Measurements from ENCODE around the gene GGN. TPM values are rescaled to one million over a fixed set of nuclear protein-coding genes. Genes with fewer than 3 reads are reported as not detected.

GGN gene
- polyA plus RNA-seq, 1 of the 3 experiments (the other 2 are of a cell fraction), result 0.48 TPM

GRCh38 chr19:38360351-38360750 is 27.5 kb downstream of the GGN start:
- Histone ChIP-seq H3K4me2 (no peak overlapping the region), H3K4me3 (ENCODE audit: low read depth in 2 of 2, low read length in 1 of 2) (no peak overlapping the region), H3K27me3 (ENCODE audit: insufficient read depth) (peaks cover 41% of the 10 kb centered on the region), H3K9ac (no peak overlapping the region), H4K20me1 (ENCODE audit: insufficient read depth) (no peaks in the 10 kb centered on the region), H3K9me3 (no peaks in the 10 kb centered on the region), H2AFZ (ENCODE audit: low read depth) (no peak overlapping the region), H3K4me1 (ENCODE audit: control insufficient read depth in 1 of 2, insufficient read depth in 2 of 2, low read depth in 1 of 2, low read length in 1 of 2) (peaks cover 0 to 10% of the 10 kb centered on the region in 2 experiments; a peak in 1 of 4 replicates), H3K36me3 (replicated peaks in 1 of 2; ENCODE audit: control insufficient read depth in 1 of 2, insufficient read depth in 2 of 2, low read length in 1 of 2) (no peaks in the 10 kb centered on the region), H3K27ac (ENCODE audit: low read depth in 2 of 2, low read length in 1 of 2) (no peak overlapping the region), H3K79me2 (ENCODE audit: insufficient read depth) (no peaks in the 10 kb centered on the region), H3F3A (replicated peaks; ENCODE audit: insufficient read depth) (peaks cover 6% of the 10 kb centered on the region), H3K9me2 (no peaks in the 10 kb centered on the region)
- no peak for DNase-seq
- POLR2A ChIA-PET, result interaction anchor here (2.1 kb wide), 1 partner anchor 28 kb away, joined by 7 read pairs; the partner anchor contains the start of genes GGN and SPRED3
- WGBS (ENCODE audit: low lambda C conversion rate), result 34% methylated on average over 7 of the region's 9 CpGs
- CTCF ChIA-PET, result interaction anchor here (0.9 to 1.1 kb wide), 2 partner anchors 126 to 458 kb away, joined by 3 to 4 read pairs; no protein-coding TSS in a partner anchor
- TF ChIP-seq MXI1 (IDR thresholded peaks at IDR 0.05; ENCODE audit: low read depth, low read length), result no peak
- TF ChIP-seq MAX (IDR thresholded peaks at IDR 0.05; ENCODE audit: low read depth), result no peak
- TF ChIP-seq, protein P1, sequence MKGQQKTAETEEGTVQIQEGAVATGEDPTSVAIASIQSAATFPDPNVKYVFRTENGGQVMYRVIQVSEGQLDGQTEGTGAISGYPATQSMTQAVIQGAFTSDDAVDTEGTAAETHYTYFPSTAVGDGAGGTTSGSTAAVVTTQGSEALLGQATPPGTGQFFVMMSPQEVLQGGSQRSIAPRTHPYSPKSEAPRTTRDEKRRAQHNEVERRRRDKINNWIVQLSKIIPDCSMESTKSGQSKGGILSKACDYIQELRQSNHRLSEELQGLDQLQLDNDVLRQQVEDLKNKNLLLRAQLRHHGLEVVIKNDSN (IDR thresholded peaks at IDR 0.05; ENCODE audit: borderline replicate concordance, low read depth), result no peak
- TF ChIP-seq RXRA (IDR thresholded peaks at IDR 0.05; ENCODE audit: borderline replicate concordance, low read depth), result no peak
- no peak for TF ChIP-seq TCF12 (IDR thresholded peaks at IDR 0.05)
- no peak for TF ChIP-seq SIN3A (IDR thresholded peaks at IDR 0.05; ENCODE audit: borderline replicate concordance, low read depth, low read length)
- TF ChIP-seq, protein P2, sequence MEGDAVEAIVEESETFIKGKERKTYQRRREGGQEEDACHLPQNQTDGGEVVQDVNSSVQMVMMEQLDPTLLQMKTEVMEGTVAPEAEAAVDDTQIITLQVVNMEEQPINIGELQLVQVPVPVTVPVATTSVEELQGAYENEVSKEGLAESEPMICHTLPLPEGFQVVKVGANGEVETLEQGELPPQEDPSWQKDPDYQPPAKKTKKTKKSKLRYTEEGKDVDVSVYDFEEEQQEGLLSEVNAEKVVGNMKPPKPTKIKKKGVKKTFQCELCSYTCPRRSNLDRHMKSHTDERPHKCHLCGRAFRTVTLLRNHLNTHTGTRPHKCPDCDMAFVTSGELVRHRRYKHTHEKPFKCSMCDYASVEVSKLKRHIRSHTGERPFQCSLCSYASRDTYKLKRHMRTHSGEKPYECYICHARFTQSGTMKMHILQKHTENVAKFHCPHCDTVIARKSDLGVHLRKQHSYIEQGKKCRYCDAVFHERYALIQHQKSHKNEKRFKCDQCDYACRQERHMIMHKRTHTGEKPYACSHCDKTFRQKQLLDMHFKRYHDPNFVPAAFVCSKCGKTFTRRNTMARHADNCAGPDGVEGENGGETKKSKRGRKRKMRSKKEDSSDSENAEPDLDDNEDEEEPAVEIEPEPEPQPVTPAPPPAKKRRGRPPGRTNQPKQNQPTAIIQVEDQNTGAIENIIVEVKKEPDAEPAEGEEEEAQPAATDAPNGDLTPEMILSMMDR (IDR thresholded peaks at IDR 0.05), result no peak
- no peak for TF ChIP-seq JUND (IDR thresholded peaks at IDR 0.05)
- no peak for TF ChIP-seq NFIC (IDR thresholded peaks at IDR 0.05; ENCODE audit: borderline replicate concordance)
- no peak for TF ChIP-seq ELF1 (IDR thresholded peaks at IDR 0.05)
- TF ChIP-seq NRF1 (IDR thresholded peaks at IDR 0.05; ENCODE audit: low read depth, low read length), result no peak
- TF ChIP-seq MEF2A (IDR thresholded peaks at IDR 0.05; ENCODE audit: borderline replicate concordance, low read depth), result no peak
- TF ChIP-seq RFX5 (IDR thresholded peaks at IDR 0.05; ENCODE audit: low read length), result no peak
- TF ChIP-seq FOXJ3 (CRISPR knock-in tag; IDR thresholded peaks at IDR 0.05), result no peak
- TF ChIP-seq REST (IDR thresholded peaks at IDR 0.05; ENCODE audit: low read depth, low read length), result no peak
- TF ChIP-seq RAD21 (IDR thresholded peaks at IDR 0.05; ENCODE audit: low read length), result no peak
- no peak for TF ChIP-seq TEAD4 (IDR thresholded peaks at IDR 0.05; ENCODE audit: borderline replicate concordance, insufficient read depth)
- TF ChIP-seq, protein P3, sequence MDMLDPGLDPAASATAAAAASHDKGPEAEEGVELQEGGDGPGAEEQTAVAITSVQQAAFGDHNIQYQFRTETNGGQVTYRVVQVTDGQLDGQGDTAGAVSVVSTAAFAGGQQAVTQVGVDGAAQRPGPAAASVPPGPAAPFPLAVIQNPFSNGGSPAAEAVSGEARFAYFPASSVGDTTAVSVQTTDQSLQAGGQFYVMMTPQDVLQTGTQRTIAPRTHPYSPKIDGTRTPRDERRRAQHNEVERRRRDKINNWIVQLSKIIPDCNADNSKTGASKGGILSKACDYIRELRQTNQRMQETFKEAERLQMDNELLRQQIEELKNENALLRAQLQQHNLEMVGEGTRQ (IDR thresholded peaks at IDR 0.05; ENCODE audit: borderline replicate concordance, low read depth, low read length), result no peak
- no peak for TF ChIP-seq PBX3 (IDR thresholded peaks at IDR 0.05)

Data from SK-N-SH (cell line).